HG02642 (cell line): Measurements from ENCODE around the gene ITPK1.
"Not testable (repeated sequence)": the region's sequence is repeated elsewhere in the genome, so short reads cannot be mapped to it uniquely, and the experiment has no call there.

ENCODE experiments used
- ATAC-seq: cut with Tn5 transposase; IDR thresholded peaks from one replicate; pipeline ENCODE4 v1.9.1; 2021; ENCODE audit warnings: mild to moderate bottlenecking; ENCODE audit not compliant: unreplicated experiment, poor library complexity

Gene ITPK1

DNA sequence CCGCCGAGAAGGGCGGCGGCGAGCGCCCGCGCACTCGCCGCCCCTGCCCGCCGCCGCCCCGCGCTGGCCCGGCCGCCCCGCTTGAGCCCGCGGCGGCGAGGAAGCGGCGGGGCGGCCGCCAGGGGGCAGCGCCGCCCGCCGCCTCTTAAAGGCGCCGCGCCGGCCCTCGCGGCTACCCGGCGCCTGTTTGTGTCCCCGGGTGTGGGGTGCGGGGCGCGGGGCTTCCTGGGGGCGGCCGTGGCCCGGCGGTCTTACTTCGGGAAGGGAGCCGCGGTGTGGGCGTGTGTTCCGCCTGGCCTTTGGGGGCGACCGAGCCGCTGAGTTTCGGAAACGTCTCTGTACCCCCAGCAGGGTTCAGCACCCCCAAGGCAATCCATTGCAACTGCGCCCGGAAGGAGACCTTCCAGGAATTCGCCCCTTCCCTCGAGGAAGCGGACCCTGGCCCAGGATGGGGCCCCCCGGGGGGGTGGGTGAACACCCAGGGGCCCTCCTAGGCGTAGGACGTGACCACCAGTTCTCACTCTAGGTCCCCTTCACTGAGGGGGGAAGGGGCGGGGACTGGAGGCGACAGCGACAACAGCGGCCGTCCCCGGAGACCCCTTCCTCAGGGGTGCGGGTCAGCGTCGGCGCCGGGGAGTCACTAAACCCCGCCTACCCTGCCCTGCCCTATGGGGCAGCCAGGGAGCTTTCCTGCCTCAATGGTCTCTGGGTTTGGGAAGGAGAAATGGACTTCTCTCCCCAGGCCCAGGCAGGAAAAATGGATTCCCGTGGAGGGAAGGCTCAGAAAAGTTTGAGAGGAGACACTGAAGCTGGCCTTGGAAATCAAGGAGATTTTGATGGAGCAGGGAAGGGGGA lies at the start of gene ITPK1:
Gene ITPK1, minus strand, starts transcription at position 105 of the 855 bp plus-strand sequence. CDS start 762 bp downstream, outside the sequence.
- ATAC-seq: peak; percentile 60

DNA sequence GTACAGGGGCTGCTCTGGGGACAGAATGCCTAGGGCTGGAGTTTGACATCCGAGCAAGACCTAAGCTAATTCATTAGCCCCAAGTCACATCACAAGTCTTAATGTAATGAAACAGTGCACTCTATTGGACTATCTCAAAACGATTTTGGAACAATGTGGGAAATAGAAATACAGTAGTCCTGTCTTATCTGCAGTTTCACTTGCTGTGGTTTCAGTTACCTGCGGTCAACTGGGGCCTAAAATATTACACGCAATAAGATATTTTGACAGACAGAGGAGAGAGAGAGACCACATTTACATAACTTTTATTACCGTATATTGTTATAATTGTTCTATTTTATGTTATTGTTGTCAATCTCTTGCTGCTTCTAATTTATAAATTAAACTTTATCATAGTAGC lies 47.8 kb upstream of the ITPK1 start:
- no peak for ATAC-seq

DNA sequence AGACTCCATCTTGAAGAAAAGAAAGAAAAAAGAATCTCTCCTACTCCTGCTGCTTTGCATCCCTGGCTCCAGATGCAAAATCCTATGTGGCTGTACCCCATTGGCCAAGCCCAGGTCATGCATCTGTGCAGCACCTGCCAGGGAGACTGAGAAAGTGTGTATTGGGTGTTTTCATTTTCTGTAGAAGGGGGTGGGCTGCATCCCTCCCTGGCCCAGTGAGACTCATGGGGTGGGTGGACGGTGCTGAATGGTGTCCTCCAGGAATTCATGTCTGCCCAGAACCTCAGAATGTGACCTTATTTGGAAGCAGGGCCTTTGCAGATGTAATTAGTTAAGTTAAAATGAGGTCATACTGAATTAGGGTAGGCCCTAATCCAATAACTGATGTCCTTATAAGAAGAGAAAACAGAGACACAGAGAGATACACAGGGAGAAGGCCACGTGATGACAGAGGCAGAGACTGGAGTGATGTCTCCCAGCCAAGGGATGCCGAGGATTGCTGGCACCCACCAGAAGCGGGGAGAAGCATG lies 45.8 kb upstream of the ITPK1 start:
- ATAC-seq: no peak

DNA sequence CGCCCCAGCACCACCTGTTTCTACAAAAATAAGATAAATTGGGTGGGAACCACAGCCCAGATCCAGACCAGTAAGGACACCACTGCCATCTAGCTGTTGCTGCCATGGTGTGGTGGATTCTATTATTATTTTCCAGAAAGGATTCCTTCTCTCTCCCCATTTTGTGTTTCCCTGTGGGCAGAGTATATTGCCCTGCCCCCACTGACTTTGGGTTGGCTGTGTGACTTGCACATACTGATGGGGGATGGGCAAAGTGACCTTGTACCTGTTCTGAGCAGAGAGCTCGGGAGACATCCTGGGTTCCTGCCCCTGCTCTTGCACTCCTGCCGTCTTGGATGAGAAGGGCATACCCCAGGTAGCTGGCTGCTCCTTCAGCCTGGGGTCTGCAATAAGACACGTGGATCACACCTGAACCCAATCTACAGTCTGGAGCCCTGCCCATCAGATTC lies 44.7 kb upstream of the ITPK1 start:
- no peak for ATAC-seq

DNA sequence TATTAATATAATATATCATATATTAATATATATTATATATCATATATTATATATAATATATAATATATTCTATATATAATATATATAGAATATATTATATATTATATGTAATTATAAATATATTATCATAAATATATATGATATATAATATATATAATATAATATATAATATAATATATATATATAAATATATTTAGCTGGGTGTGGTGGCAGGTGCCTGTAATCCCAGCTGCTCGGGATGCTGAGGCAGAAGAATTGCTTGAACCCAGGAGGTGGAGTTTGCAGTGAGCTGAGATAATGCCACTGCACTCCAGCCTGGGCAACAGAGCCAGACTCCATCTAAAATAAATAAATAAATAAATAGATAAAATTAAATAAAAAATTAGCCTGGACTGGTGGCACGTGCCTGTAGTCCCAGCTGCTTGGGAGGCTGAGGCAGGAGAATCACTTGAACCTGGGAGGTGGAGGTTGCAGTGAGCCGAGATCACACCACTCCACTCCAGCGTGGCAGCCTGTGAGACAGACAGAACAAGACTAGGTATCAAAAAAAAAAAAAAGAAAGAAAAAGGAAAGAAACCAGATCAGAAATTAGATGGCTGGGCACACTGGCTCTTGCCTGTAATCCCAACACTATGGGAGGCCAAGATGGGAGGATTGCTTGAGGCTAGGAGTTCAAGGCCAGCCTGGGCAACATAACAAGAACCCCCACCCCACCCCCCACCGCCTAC lies 44.1 kb upstream of the ITPK1 start:
- ATAC-seq: not testable (repeated sequence)

DNA sequence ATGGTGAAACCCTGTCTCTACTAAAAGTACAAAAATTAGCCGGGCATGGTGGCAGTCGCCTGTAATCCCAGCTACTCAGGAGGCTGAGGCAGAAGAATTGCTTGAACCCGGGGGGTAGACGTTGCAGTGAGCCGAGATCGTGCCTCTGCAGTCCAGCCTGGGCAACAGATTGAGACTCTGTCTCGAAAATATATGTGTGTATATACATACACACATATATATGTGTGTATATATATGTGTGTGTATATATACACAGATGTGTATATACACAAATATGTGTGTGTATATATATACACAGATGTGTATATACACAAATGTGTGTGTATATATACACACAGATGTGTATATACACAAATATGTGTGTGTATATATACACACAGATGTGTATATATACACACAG lies 42.6 kb upstream of the ITPK1 start:
- ATAC-seq: not testable (repeated sequence)

DNA sequence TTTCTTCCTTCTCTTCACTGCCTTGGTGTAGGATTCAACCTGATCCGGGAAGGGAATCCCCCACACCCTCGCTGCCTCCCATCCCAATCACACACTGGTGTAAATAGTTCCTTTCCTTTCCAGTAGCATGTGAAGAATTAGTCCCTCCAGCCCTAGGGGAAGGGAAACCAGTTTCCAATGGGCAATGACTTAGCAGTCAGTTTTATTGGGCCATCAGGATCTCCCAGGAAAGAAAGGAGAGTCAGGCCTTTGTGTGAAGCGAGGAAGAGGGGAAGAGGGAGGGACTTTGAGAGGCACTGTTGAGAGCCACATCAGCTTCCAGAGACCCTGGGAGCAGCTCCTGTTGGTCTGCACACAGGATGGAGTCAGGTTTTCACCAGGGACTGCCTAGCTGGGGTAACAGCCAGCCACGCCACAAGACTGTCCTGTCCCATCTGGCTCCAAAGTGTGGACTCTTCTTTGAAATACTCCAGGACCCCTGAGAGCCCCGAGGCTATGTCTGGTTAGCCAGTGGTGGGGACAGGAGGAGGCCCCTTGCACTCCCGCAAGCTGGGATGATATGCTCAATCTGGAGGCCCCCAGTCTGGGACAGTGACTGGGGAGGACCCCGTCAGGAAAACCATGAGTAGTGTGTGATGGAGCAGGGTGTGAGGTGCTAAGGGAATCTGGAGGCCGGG lies 41.1 kb upstream of the ITPK1 start:
- no peak for ATAC-seq

DNA sequence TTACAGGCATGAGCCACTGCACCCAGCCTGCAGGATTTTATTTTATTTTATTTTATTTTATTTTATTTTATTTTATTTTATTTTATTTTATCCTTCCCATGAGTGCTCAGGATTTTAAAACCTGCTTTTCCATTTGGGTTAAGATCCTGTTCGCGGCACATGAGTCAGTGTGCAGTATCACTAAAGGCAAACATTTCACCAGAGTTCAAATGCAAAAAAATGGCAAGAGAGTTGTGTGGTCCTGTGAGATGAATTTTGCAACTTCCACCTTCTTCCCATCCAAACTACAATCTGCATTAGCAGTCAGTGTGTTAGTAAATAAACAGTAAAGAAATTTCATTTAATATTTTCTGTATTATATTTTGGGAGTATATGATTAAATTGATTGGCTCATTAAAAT lies 39.9 kb upstream of the ITPK1 start:
- ATAC-seq: no peak

DNA sequence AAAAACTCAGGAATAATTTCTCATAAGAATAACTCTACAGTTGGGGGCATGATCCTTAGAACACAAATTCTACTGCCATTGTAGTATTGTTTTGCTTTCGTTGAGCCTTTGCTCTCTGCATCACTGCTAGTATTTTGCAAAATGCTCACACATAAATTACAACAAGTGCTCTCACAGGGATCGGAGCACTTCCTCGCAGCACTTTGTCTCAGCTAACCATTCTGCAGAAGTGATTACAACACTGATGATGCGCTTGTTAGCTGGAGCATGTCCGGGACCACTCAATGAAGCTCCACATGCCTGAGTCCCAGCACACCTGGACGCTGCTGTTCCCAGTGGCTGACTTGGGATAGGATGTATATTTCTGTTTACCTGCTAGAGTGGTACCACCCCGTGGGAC lies 37.4 kb upstream of the ITPK1 start:
- no peak for ATAC-seq

DNA sequence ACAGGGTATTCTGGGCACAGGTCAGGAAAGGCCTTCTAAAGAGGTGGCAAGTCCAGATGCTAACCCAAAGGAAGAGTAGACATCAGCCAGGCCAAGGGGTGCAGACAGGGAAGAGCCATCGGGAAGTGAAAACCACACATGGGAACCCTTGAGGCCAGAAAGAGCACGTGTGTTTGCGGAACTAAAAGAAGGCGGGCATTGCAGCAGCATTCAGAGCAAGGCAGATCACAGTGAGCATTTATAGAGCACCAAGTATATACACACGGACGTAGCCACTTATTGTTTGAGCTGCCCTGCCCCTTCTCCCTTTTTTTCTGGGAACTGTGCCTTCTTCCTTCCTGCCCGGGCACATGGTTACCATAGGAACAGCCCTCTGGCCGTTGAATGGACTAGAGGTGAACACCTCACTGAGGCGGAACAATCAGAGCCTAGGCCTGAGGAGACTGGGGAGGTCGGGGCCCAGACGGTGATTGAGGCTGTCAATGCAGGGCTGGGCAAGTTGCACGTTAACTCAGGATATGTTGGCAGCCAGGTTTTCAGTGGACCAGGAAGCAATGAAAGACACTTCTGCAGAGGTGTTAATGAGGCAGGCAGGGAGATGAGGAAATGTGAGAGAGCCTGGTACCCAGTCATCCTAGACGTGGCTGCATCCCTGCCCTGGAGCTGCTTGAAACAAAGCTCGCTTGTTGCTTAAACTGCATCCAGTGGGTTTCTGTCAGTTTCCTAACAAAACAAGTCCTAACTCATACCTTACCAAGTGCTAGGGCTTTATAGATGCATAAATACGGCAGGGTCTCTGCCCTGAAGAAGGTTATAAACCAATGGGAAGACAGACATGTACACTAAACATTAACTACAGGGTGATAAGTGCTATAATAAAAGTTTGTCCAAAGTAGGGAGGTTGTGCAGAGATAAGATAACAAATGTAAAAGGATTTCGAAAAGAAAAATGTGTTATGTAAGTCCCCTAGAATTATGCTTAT lies 34.8 kb upstream of the ITPK1 start:
- no peak for ATAC-seq

DNA sequence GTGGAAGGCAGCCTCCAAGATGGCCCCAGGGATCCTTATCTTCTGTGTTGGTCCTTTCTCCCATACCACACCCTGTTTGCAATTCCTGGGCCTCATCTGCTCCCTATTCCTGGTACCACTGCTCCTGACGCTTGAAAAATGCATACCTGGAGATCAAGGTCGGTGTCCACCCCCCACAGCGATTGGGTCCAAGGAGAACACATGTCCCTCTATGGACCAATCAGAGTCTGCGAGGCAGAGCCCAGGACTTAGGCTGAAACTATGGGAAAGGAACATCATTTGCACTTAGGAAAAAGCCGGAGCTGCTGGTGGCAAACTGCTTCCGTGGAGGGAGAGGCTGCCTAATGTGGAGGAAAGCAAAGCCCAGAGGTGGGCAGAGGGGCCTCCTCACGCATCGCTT lies 33.3 kb upstream of the ITPK1 start:
- no peak for ATAC-seq

DNA sequence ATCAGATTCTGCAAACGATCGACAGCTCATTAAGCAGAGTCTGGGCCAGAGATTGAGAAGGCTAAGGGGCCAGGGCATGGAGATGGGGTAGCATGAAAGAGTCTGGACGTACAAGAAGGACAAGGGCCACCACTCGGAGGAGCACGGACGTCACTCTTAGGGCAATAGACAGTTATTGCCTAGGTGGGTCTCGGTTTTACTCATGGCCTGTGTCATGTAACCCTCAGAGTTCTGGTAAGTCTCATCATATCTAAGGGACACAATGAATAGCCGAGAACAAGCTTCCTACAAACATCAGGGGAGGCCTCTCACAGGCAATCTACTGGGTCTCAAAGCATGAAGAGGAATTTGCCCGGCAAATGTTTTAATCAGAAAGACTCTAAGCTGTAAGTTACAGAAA lies 30.4 kb upstream of the ITPK1 start:
- no peak for ATAC-seq

DNA sequence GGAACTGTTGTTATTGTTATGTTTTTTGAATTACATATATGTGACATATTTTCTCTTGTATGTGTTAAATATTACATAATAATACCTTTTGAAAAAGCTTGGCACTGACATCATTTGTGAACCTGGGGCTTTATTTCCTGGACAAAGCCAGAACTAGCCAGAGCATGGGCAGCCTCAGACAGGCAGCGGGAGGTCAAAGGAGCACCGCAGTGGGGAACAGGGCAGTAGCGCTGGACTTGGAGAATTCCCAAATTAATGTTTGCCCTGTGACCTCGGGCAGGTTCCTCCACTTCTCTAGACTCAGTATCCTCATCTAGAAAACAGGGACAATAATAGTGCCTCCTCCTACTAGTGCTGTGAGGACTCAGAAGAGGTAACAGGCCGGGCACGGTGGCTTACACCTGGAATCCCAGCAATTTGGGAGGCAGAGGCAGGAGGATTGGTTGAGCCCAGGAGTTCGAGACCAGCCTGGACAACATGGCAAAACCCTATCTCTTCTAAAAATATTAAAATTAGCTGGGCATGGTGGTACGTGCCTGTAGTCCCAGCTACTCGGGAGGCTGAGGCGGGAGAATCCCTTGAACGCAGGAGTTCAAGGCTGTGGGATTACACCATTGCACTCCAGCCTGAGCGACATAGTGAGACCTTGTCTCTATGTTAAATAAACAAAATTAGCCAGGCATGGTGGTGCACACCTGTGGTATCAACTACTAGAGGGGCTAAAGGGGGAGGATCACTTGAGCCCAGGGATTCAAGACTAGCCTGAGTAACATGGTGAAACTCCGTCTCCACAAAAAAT lies 27.3 kb upstream of the ITPK1 start:
- no peak for ATAC-seq

DNA sequence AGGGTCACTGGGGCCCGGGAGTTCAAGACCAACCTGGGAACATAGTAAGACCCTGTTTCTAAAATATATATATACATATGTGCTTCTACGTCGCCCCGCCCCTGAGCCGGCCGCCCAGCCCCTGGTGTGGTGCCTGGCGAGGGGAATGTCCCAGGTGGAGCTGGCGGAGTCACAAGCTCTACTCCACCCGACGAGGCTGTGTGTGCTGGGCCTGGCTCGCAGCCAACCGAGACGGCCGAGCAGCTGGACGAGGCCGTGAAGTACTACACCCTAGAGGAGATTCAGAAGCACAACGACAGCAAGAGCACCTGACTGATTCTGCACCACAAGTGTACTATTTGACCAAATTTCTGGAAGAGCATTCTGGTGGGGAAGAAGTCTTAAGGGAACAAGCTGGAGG lies 22.1 kb upstream of the ITPK1 start:
- ATAC-seq: no peak

DNA sequence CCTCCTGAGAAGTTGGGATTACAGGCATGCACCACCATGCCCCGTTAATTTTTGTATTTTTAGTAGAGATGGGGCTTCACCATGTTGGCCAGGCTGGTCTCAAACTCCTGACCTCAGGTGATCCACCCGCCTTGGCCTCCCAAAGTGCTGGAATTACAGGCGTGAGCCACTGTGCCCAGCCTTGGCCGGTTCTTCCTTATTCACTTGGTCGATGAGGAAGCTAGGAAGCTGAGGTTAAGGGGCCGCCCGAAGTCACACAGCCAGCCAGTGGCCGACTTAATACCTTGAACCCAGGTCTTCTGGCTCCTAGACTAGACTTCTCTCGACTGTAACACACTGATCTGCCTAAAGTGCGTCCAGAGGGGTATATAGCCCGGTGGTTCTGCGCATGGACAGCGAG lies 20.8 kb upstream of the ITPK1 start:
- not testable (repeated sequence) for ATAC-seq

DNA sequence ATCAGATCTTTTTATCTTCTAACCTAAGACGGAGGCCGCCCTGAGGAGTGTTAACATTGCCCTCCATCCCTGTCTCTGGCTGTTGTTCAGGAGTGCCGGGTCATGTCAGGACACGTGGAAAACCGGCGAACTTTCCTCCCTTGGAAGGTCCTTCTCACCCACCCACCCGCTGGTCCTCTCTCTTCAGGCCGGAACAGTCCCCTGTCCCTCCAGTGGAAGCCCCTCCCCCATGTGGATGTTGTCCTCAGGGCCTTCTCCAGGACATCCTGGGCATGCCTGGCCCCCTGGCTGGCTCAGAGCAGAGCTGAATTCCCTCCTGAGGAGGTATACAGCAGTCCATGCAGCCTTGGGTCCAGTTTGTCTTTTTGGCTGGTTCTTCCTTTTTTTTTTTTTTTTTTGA lies 20.3 kb upstream of the ITPK1 start:
- no peak for ATAC-seq

DNA sequence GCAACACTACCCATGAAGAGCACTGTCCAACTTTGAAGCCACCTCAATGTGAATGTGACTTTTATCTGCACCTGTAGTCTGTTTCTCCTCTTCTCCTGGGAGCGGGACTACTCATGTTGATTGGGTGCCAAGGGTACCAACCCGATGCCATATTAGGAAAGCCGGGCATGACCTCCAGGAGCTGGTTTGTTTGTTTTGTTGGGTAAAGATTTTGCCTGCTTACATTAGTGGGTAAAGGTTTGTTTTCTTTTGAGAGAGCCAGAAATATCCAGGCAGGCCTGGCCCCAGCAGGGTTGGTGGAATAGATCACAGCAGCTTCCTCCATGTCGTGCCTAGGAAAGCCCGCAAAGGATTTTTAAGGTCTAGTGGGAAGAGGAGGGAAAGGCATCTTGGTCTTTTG lies 19.7 kb upstream of the ITPK1 start:
- ATAC-seq: no peak

DNA sequence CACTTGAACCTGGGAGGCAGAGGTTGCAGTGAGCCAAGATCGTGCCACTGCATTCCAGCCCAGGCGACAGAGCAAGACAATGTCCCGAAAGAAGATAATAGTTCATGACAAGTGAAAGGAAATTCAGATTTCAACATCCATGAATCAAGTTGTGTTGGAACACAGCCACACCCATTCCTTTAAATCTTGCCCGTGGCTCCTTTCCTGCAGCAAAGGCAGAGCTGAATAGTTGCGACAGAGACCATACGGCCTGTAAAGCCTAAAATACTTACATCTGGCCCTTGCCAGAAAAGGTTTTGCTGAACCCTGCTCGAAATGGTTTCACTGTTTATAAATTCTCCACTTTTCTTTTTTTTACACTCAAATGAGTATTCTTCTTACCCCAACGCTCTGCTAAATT lies 17.7 kb upstream of the ITPK1 start:
- ATAC-seq: no peak
